LNCAP (cell line): Measurements from ENCODE around the gene CCN5.

Experiments
- TF ChIP-seq, protein P1 (sequence below): fragments of 450-650 bp; IDR thresholded peaks from 2 replicates; pipeline ENCODE4 v1.5.1; 2017; ENCODE audit warnings: mild to moderate bottlenecking

The CCN5 gene

DNA sequence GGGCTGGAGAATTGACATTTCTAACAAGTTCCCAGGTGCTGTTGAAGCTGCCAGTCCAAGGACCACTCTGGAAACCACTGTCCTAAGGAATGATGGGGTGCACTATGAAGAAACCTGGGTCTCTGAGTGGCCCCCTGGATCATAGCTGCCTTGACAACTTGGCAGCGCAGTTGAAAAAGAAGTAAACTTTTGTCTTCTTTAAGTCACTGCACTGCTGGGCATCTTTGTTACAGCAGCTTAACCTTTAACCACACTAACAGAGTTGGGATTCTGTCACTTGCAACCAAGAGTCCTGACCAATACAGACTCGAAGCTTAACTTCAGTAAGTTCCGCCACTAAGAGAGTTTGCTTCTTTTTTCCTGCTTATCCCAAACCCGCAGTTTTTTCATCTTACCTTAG, 21.9 kb downstream of the CCN5 start:
- TF ChIP-seq, protein P1, sequence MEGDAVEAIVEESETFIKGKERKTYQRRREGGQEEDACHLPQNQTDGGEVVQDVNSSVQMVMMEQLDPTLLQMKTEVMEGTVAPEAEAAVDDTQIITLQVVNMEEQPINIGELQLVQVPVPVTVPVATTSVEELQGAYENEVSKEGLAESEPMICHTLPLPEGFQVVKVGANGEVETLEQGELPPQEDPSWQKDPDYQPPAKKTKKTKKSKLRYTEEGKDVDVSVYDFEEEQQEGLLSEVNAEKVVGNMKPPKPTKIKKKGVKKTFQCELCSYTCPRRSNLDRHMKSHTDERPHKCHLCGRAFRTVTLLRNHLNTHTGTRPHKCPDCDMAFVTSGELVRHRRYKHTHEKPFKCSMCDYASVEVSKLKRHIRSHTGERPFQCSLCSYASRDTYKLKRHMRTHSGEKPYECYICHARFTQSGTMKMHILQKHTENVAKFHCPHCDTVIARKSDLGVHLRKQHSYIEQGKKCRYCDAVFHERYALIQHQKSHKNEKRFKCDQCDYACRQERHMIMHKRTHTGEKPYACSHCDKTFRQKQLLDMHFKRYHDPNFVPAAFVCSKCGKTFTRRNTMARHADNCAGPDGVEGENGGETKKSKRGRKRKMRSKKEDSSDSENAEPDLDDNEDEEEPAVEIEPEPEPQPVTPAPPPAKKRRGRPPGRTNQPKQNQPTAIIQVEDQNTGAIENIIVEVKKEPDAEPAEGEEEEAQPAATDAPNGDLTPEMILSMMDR, result no peak

DNA sequence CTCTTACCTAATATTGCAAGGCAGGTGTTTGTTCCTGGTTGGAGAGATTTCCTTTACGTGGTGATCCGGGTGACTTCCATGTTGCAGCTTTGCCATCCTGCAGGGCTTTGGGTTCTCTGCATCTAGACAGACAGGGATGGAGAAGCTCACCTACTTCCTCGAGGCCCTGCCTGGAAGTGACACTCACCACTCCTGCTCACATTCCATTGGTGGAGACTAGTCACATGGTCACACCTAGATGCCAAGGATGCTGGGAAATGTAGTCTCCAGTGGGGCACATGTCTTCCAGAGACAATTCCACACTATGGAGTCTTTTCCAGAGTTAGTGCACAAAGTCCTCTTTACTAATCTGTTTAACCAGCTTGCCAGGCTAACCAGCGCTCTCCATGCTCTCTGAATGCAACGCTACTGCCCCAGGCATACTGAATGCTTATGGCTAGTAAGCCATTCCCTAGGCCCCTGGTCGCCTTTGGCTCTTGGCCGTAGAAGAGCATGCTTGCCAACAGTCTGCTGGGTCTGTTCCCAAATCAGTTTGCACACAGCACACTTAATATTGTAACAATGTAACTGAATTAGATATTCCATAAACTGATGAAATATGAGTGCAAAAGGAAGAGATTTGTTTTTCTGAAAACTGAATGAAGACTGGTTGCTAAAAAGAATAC, 23.8 kb downstream of the CCN5 start:
- TF ChIP-seq, protein P1, result no peak

DNA sequence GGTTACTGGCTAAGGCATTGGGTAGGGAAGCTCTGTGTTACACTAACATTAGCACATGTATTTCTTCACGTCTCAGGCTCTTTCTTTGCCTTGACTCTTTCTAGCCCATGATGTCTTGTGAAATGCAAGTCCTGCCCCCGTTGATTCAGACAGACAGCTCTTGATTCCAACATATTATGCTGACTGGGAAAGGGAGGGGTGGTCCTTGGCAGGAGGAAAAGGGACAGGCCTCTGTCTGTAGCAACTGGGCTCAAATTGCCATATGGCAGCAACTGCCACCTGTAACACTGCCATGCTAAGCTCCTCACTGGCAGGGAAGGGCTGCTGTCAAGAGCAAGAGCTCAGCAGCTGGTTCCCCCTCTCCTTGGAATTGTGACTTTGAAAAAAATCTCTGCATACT, 24.8 kb downstream of the CCN5 start:
- TF ChIP-seq, protein P1, result no peak

DNA sequence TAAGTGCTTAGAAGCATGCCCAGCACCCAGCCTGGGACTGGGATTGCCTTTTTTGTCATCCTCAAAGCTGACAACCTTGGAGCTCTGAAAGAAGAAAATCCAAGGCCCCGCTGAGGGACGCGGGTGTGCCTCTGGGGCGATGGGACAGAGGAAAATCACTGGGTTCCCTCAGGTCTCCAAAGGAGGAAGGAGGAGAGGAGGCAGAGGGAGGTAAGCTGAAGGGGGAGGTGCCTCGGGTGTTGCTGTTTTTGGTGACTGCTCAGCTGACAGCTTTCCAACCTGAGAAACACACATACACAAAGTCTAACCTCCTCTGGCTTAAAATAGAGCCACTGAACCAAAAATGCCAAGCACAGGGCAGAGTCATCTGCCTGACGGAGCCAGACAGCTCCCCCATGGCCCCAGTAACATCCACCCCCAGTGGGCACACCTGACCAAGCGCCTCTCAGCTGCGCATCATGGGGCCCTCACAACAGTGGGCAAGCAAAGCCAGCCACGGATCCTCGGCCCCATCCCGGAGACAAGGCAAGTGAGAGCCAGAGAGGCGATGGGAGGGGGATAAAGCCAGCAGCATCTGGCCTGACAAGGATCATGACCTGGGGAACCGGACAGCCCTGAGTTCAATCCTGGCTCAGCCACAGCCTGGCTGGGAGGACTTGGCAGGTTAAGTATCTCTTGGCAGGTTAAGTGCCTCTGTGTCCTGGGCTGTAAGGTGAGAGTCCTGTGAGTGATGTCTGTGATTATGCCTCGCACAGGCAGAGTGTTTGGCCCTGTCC, 27.3 kb downstream of the CCN5 start:
- TF ChIP-seq, protein P1, result no peak

DNA sequence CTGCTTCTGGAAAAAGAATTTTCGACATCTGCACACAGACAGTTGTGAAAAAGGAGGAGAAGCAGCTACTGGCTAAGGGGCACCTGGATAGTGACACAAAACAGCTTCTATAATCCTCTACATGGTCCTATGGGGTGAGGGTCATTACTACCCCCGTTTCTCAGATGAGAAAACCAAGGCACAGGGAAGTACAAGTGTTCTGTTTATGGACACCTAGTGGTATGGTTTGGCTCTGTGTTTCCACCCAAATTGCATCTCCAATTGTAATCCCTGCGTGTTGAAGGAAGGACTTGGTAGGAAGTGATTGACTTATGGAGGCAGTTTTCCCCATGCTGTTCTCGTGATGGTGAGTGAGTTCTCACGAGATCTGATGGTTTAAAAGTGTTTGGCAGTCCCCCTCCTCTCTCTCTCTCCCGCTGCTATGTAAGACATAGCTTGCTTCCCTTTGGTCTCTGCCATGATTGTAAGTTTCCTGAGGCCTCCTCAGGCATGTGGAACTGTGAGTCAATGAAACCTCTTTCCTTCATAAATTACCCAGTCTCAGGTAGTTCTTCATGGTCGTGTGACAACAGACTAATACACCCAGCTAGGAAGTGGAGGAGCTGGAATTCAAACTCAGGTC, 28.0 kb downstream of the CCN5 start:
- TF ChIP-seq, protein P1, result no peak

DNA sequence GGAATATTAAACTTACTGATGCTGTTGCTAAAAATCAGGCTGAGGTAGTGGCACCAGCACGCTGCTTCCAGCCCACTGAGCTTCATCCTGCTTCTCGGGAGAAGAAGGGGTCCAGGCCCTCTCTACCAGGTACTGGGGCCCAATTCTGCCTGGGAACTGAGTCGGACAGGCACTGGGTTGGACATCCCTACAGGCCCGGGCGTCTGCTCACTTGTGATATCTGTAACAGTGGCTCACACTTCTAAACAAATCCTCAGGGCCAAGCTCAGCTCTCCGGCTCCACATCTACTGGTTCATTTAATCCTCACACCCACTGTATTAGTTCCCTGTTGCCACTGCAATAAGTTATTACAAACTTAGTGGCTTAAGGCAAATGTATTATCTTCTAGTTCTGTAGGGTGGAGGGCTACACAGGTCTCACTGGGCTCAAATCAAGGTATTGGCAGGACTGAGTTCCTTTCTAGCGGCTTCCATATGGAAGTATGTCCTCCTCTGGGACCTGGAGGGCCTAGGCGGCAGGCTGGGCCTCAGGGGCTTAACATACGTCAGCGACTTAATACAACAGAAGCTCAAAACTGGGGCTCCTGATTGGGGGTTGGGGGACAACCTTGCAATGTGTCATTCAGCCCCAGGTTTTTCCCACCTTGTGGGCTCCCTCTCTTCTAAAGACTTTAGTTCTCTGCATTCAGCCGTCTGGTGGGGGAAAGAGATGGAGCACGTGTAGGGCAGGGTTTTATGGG, 28.9 kb downstream of the CCN5 start:
- TF ChIP-seq, protein P1, result no peak

DNA sequence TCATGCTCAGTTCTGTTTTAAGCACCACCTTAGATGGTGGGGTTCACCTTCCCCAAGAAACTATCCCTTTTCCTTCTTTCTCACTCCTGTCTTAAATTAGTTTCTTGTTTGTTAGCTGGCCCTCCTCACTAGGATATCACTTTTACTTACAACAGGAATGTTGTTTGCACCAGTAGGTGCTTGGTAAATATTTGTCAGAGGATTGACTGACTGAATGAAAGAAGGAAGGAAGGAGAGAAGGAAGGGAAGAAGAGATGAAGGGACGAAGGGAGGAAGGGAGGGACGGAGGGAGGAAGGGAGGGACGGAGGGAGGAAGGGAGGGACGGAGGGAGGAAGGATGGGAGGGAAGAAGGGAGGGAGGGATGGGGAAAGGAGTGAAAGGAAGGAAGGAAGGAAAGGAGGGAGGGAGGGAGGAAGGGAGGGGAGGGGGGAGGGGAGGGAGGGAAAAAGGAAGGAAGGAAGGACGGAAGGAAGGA, 30.0 kb downstream of the CCN5 start:
- TF ChIP-seq, protein P1, result no peak
